HepG2 (cell line): ENCODE data around the gene CDX1. TPM values are rescaled to one million over a fixed set of nuclear protein-coding genes. Genes with fewer than 3 reads are reported as not detected.

Source experiments
- ATF6 ChIP-seq: sonication (generic); formaldehyde crosslinking; conservative IDR thresholded peaks from 2 replicates; pipeline ENCODE4 v1.4.0; 2020; ENCODE audit warnings: missing genetic modification reagents
- DMAP1 ChIP-seq: IDR thresholded peaks from 2 replicates; pipeline ENCODE4 v1.6.1; 2016
- FOXC1 ChIP-seq: sonication (generic); formaldehyde crosslinking; IDR thresholded peaks from 2 replicates; pipeline ENCODE4 v1.8.0; 2022; ENCODE audit warnings: mild to moderate bottlenecking, missing genetic modification reagents, borderline replicate concordance
- GABPB1 ChIP-seq: IDR thresholded peaks from 2 replicates; pipeline ENCODE4 v1.6.1; 2016; ENCODE audit warnings: mild to moderate bottlenecking, missing genetic modification reagents, moderate library complexity, missing compliant biosample characterization
- IRF1 ChIP-seq: sonication (generic); formaldehyde crosslinking; IDR thresholded peaks from 2 replicates; pipeline ENCODE4 v1.4.0; 2020; ENCODE audit warnings: low read depth, mild to moderate bottlenecking, missing genetic modification reagents
- MLXIP ChIP-seq: sonication (generic); formaldehyde crosslinking; IDR thresholded peaks from 2 replicates; pipeline ENCODE4 v1.9.0; 2021; ENCODE audit warnings: missing genetic modification reagents, borderline replicate concordance
- RCOR2 ChIP-seq: IDR thresholded peaks from 2 replicates; pipeline ENCODE4 v1.6.1; 2016; ENCODE audit warnings: missing biosample characterization, missing genetic modification reagents
- REST ChIP-seq, 2 experiments: IDR thresholded peaks; 2 replicates each; pipeline ENCODE4 v1.6.1; 2011 to 2012; ENCODE audit warnings: low read length in 2 of 2, borderline replicate concordance in 1 of 2, low read depth in 1 of 2, mild to moderate bottlenecking in 1 of 2, moderate library complexity in 1 of 2
- SMYD3 ChIP-seq: sonication (generic); formaldehyde crosslinking; IDR thresholded peaks from 2 replicates; pipeline ENCODE4 v1.8.1; 2023; ENCODE audit warnings: mild to moderate bottlenecking, missing genetic modification reagents
- SNAI1 ChIP-seq: sonication (generic); formaldehyde crosslinking; IDR thresholded peaks from 2 replicates; pipeline ENCODE4 v1.5.0; 2020; ENCODE audit warnings: mild to moderate bottlenecking, missing genetic modification reagents, borderline replicate concordance
- TBX2 ChIP-seq: sonication (generic); formaldehyde crosslinking; IDR thresholded peaks from 2 replicates; pipeline ENCODE4 v1.5.0; 2020; ENCODE audit warnings: missing genetic modification reagents, mild to moderate bottlenecking, borderline replicate concordance
- ZC3H4 ChIP-seq: sonication (generic); formaldehyde crosslinking; IDR thresholded peaks from 2 replicates; pipeline ENCODE4 v1.4.0; 2020; ENCODE audit warnings: missing genetic modification reagents, borderline replicate concordance
- ZNF10 ChIP-seq: sonication (generic); formaldehyde crosslinking; IDR thresholded peaks from 2 replicates; pipeline ENCODE4 v1.4.0; 2020; ENCODE audit warnings: mild to moderate bottlenecking, low read depth, missing genetic modification reagents, borderline replicate concordance
- ZNF124 ChIP-seq: sonication (generic); formaldehyde crosslinking; IDR thresholded peaks from 2 replicates; pipeline ENCODE4 v1.4.0; 2020; ENCODE audit warnings: missing genetic modification reagents
- ZNF230 ChIP-seq: sonication (generic); formaldehyde crosslinking; IDR thresholded peaks from 2 replicates; pipeline ENCODE4 v1.4.0; 2020; ENCODE audit warnings: mild to moderate bottlenecking, missing genetic modification reagents
- ZNF431 ChIP-seq: sonication (generic); formaldehyde crosslinking; IDR thresholded peaks from 2 replicates; pipeline ENCODE4 v1.9.0; 2022; ENCODE audit warnings: missing genetic modification reagents, low read depth, mild to moderate bottlenecking, borderline replicate concordance
- ZNF484 ChIP-seq: sonication (generic); formaldehyde crosslinking; IDR thresholded peaks from 2 replicates; pipeline ENCODE4 v1.5.1; 2020; ENCODE audit warnings: mild to moderate bottlenecking, low read depth, missing genetic modification reagents, borderline replicate concordance
- ZSCAN31 ChIP-seq: sonication (generic); formaldehyde crosslinking; IDR thresholded peaks from 2 replicates; pipeline ENCODE4 v1.5.0; 2020; ENCODE audit warnings: low read depth, mild to moderate bottlenecking, missing genetic modification reagents
- polyA plus RNA-seq, 8 experiments: library from polyadenylated mRNA; depleted of rRNA in 3 of 8; stranded (reverse) in 7 of 8; unstranded in 1 of 8; fragments of >200 nt; fragmentation: Illumina TruSeq in 4 of 8; extraction: Trizol in 4 of 8; gene quantifications; 2 replicates each; pipeline versions ENCODE4 v1.2.1 to v1.2.3, GENCODE V29; 2011 to 2016; ENCODE audit warnings: low read depth in 4 of 8, missing spikeins in 1 of 8, mixed read lengths in 1 of 8; ENCODE audit not compliant: insufficient read depth in 1 of 8
- total RNA-seq, 5 experiments: library from RNA; depleted of rRNA; stranded (reverse); fragments of >200 nt; fragmentation: Illumina TruSeq; extraction: Trizol; gene quantifications; 2 replicates each; pipeline ENCODE4 v1.2.3, GENCODE V29; 2016; ENCODE audit warnings: low read depth in 1 of 5

CDX1 gene
- total and polyA plus RNA-seq, 2 of the 13 experiments (the other 11 are each of a cell fraction or from before 2014, with no cell fraction given), result not detected

- TF ChIP-seq SNAI1 (no peak), GABPB1 (no peak), ZNF10 (CRISPR knock-in tag) (no peak), RCOR2 (CRISPR knock-in tag) (no peak), FOXC1 (CRISPR knock-in tag) (no peak), ZSCAN31 (CRISPR knock-in tag) (no peak), TBX2 (peak; percentile 38; the same call in 1 of the 2 replicates), DMAP1 (CRISPR knock-in tag) (no peak), ZC3H4 (CRISPR knock-in tag) (no peak), MLXIP (CRISPR knock-in tag) (no peak), SMYD3 (CRISPR knock-in tag) (no peak), ZNF431 (CRISPR knock-in tag) (0 out of 2 replicates have a peak, but pooled peaks have one; percentile 29), ZNF230 (CRISPR knock-in tag) (0 out of 2 replicates have a peak, but pooled peaks have one; percentile 87), ZNF484 (no peak), ATF6 (CRISPR knock-in tag) (no peak), ZNF124 (CRISPR knock-in tag) (peak; percentile 77; the same call in 1 of the 2 replicates), IRF1 (CRISPR knock-in tag) (no peak), REST (IDR thresholded peaks at IDR 0.05; ENCODE audit: borderline replicate concordance in 1 of 2, low read depth in 1 of 2, low read length in 2 of 2) (no peak)
These were observed 36.6 kb upstream of the CDX1 start (continued) for GRCh38 chr5:150129813-150130492.
